Gastroesophageal sphincter (tissue), 4 donors: ENCODE measurements around the gene SQSTM1. TPM values are rescaled to one million over a fixed set of nuclear protein-coding genes. Genes with fewer than 3 reads are reported as not detected.

Source experiments
- ATAC-seq: fragments of 150-250 bp; one replicate; pipeline ENCODE4 v1.9.1; 2016; ENCODE audit warnings: mild to moderate bottlenecking, moderate library complexity
- H3K27ac ChIP-seq, 4 donors: fragments of 200-600 bp; sonication (generic) in 3 of 4; 1 replicate in 3 of 4; 2 replicates in 1 of 4; pipeline ENCODE4 v1.5.1; 2016 to 2019
- H3K27me3 ChIP-seq: fragments of 200-600 bp; sonication (generic); one replicate; pipeline ENCODE4 v1.5.1; 2019
- H3K36me3 ChIP-seq, 2 donors: fragments of 200-600 bp; sonication (generic); one replicate each; pipeline ENCODE4 v1.5.1; 2019; ENCODE audit warnings: control low read depth in 1 of 2
- H3K4me1 ChIP-seq, 3 donors: fragments of 200-600 bp; sonication (generic); 1 replicate in 2 of 3; 2 replicates in 1 of 3; pipeline ENCODE4 v1.5.1; 2016 to 2019; ENCODE audit warnings: control low read depth in 2 of 3
- H3K4me3 ChIP-seq, 2 donors: fragments of 200-600 bp; sonication (generic); one replicate each; pipeline ENCODE4 v1.5.1; 2019; ENCODE audit warnings: mild to moderate bottlenecking in 1 of 2, moderate library complexity in 1 of 2
- H3K9me3 ChIP-seq, 3 donors: fragments of 200-600 bp; sonication (generic); one replicate each; pipeline ENCODE4 v1.5.1; 2017 to 2019; ENCODE audit warnings: control low read depth in 2 of 3
- CTCF ChIP-seq, 4 experiments: fragments of 200-600 bp in 2 of 4; fragments of 450-650 bp in 2 of 4; sonication (generic) in 1 of 4; IDR thresholded peaks; one replicate each; pipeline ENCODE4 v1.5.1; 2017 to 2019; ENCODE audit warnings: antibody characterized with exemption in 4 of 4, mild to moderate bottlenecking in 2 of 4, moderate library complexity in 2 of 4
- EP300 ChIP-seq: sonication (generic); formaldehyde crosslinking; IDR thresholded peaks from one replicate; pipeline ENCODE4 v1.6.1; 2017; ENCODE audit warnings: antibody characterized with exemption, mild to moderate bottlenecking
- POLR2A ChIP-seq, 2 donors: fragments of 450-650 bp; IDR thresholded peaks; one replicate each; pipeline ENCODE4 v1.6.1; 2017; ENCODE audit warnings: antibody characterized with exemption in 2 of 2, mild to moderate bottlenecking in 2 of 2, moderate library complexity in 1 of 2
- POLR2AphosphoS5 ChIP-seq: sonication (generic); formaldehyde crosslinking; IDR thresholded peaks from one replicate; pipeline ENCODE4 v1.6.1; 2017; ENCODE audit warnings: antibody characterized with exemption
- WGBS, 2 donors: methylation state at CpG; one replicate each; pipeline ENCODE4 v1.1.5; 2018; ENCODE audit warnings: low coverage in 1 of 2; 5-methylcytosine and 5-hydroxymethylcytosine counted together
- total RNA-seq, 4 donors: library from RNA; depleted of rRNA; stranded (reverse); fragments of >200 nt; gene quantifications; one replicate each; pipeline ENCODE4 v1.1.0, GENCODE V29; 2016

SQSTM1 gene
- total RNA-seq, 4 donors from 2014 or later: 305 to 485 (median 408) TPM

GRCh38 chr5:179879003-179879689 lies 58.4 kb downstream of the SQSTM1 start:
- H3K4me3 ChIP-seq: no peak overlapping the region
- 96% methylated on average over 8 of the region's 31 CpGs; no CpG with 5 or more reads in 1 of the 2 donors for WGBS, 2 donors

GRCh38 chr5:179879690-179880010 lies 58.9 kb downstream of the SQSTM1 start:
- no peak overlapping the region for H3K4me3 ChIP-seq
- no peak for ATAC-seq
- peaks cover 0 to 20% (median 0%) of the 10 kb centered on the region in 3 donors for H3K9me3 ChIP-seq
- H3K27me3 ChIP-seq: no peaks in the 10 kb centered on the region
- no peak overlapping the region for H3K27ac ChIP-seq
- TF ChIP-seq POLR2A (IDR thresholded peaks at IDR 0.05) (no peak), CTCF (IDR thresholded peaks at IDR 0.05) (no peak), POLR2AphosphoS5 (no peak), EP300 (no peak)
- H3K4me1 ChIP-seq: no peaks in the 10 kb centered on the region
- 100% methylated on average over 1 of the region's 13 CpGs; no CpG with 5 or more reads in 1 of the 2 donors for WGBS, 2 donors
- H3K36me3 ChIP-seq: peaks cover 0 to 82% of the 10 kb centered on the region in 2 donors

More at GRCh38 chr5:179879003-179879689, 58.4 kb downstream of the SQSTM1 start:
- TF ChIP-seq EP300: no peak
- TF ChIP-seq POLR2AphosphoS5: no peak
- no peak for TF ChIP-seq CTCF (IDR thresholded peaks at IDR 0.05)
- no peak for TF ChIP-seq POLR2A (IDR thresholded peaks at IDR 0.05)
- H3K27me3 ChIP-seq: no peaks in the 10 kb centered on the region
- peaks cover 0 to 20% (median 0%) of the 10 kb centered on the region in 3 donors for H3K9me3 ChIP-seq
- peaks cover 0 to 82% of the 10 kb centered on the region in 2 donors for H3K36me3 ChIP-seq
- no peak overlapping the region for H3K27ac ChIP-seq
- no peak for ATAC-seq
- H3K4me1 ChIP-seq: no peaks in the 10 kb centered on the region

GRCh38 chr5:179880066-179880650 lies 59.5 kb downstream of the SQSTM1 start:
- ATAC-seq: no peak
- Histone ChIP-seq H3K27ac (no peak overlapping the region), H3K36me3 (peaks cover 0 to 82% of the 10 kb centered on the region in 2 donors), H3K4me1 (no peaks in the 10 kb centered on the region), H3K4me3 (no peak overlapping the region), H3K27me3 (no peaks in the 10 kb centered on the region), H3K9me3 (peaks cover 0 to 20% (median 0%) of the 10 kb centered on the region in 3 donors)
- TF ChIP-seq POLR2A (IDR thresholded peaks at IDR 0.05) (no peak), CTCF (IDR thresholded peaks at IDR 0.05) (no peak), EP300 (no peak), POLR2AphosphoS5 (no peak)
- 100% methylated on average over 1 of the region's 12 CpGs; no CpG with 5 or more reads in 1 of the 2 donors for WGBS, 2 donors

- H3K4me3 ChIP-seq: no peak overlapping the region
- TF ChIP-seq POLR2A (IDR thresholded peaks at IDR 0.05): no peak
- TF ChIP-seq POLR2AphosphoS5: no peak
- TF ChIP-seq CTCF (IDR thresholded peaks at IDR 0.05): no peak
- TF ChIP-seq EP300: no peak
- no peak overlapping the region for H3K27ac ChIP-seq
- WGBS, 2 donors: 91 to 97% methylated on average over 6 to 10 of the region's 25 CpGs
- ATAC-seq: no peak
- peaks cover 0 to 20% (median 0%) of the 10 kb centered on the region in 3 donors for H3K9me3 ChIP-seq
- H3K27me3 ChIP-seq: no peaks in the 10 kb centered on the region
- H3K4me1 ChIP-seq: no peaks in the 10 kb centered on the region
- peaks cover 0 to 82% of the 10 kb centered on the region in 2 donors for H3K36me3 ChIP-seq
Observed at GRCh38 chr5:179880848-179881590, 60.3 kb downstream of the SQSTM1 start.
